ENCODE data around the gene UGP2.

Gene UGP2

GRCh38 chr2:63866009-63866709, 24.5 kb downstream of the UGP2 start:
- ChIA-PET CTCF (interaction anchor here (0.9 to 4.0 kb wide), 2 partner anchors 9 to 167 kb away, joined by 3 to 15 read pairs; no protein-coding TSS in a partner anchor), POLR2A (interaction anchor here (1.1 kb wide), 1 partner anchor 21 kb away, joined by 3 read pairs; no protein-coding TSS in a partner anchor)
- Histone ChIP-seq H3K27ac (ENCODE audit: extremely low read depth, low read depth, low read length) (no peak overlapping the region), H3K4me1 (ENCODE audit: control insufficient read depth, insufficient read depth, low read length) (no peaks in the 10 kb centered on the region), H3K36me3 (ENCODE audit: control insufficient read depth in 2 of 2, insufficient read depth in 1 of 2, low read length in 2 of 2) (peaks cover 9 to 27% of the 10 kb centered on the region in 2 experiments; a peak in 2 of 3 replicates), H3K9me3 (ENCODE audit: control insufficient read depth, insufficient read depth, low read depth, low read length) (no peaks in the 10 kb centered on the region), H3K4me3 (ENCODE audit: low read depth, low read length) (no peak overlapping the region)
- TF ChIP-seq ZNF529 (tag by site-specific recombination; IDR thresholded peaks at IDR 0.05; ENCODE audit: insufficient replicate concordance), result no peak
- TF ChIP-seq MZF1 (tag by site-specific recombination; IDR thresholded peaks at IDR 0.05; ENCODE audit: borderline replicate concordance), result no peak
- TF ChIP-seq, protein P1, sequence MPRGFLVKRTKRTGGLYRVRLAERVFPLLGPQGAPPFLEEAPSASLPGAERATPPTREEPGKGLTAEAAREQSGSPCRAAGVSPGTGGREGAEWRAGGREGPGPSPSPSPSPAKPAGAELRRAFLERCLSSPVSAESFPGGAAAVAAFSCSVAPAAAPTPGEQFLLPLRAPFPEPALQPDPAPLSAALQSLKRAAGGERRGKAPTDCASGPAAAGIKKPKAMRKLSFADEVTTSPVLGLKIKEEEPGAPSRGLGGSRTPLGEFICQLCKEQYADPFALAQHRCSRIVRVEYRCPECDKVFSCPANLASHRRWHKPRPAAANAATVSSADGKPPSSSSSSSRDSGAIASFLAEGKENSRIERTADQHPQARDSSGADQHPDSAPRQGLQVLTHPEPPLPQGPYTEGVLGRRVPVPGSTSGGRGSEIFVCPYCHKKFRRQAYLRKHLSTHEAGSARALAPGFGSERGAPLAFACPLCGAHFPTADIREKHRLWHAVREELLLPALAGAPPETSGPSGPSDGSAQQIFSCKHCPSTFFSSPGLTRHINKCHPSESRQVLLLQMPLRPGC (tag by site-specific recombination; IDR thresholded peaks at IDR 0.05), result no peak
- TF ChIP-seq ZBTB7A (tag by site-specific recombination; IDR thresholded peaks at IDR 0.05; ENCODE audit: low read depth), result no peak
- no peak for TF ChIP-seq ZNF530 (tag by site-specific recombination; IDR thresholded peaks at IDR 0.05; ENCODE audit: low read depth)
- TF ChIP-seq ZNF433 (tag by site-specific recombination; IDR thresholded peaks at IDR 0.05; ENCODE audit: low read depth), result no peak
- no peak for TF ChIP-seq ZNF626 (tag by site-specific recombination; IDR thresholded peaks at IDR 0.05)
- no peak for TF ChIP-seq ZNF19 (tag by site-specific recombination; IDR thresholded peaks at IDR 0.05; ENCODE audit: low read depth)
- TF ChIP-seq KLF7 (tag by site-specific recombination; IDR thresholded peaks at IDR 0.05; ENCODE audit: borderline replicate concordance), result no peak
- TF ChIP-seq ZNF555 (tag by site-specific recombination; conservative IDR thresholded peaks at IDR 0.05), result no peak
- TF ChIP-seq ZNF521 (tag by site-specific recombination; IDR thresholded peaks at IDR 0.05), result no peak

DNA sequence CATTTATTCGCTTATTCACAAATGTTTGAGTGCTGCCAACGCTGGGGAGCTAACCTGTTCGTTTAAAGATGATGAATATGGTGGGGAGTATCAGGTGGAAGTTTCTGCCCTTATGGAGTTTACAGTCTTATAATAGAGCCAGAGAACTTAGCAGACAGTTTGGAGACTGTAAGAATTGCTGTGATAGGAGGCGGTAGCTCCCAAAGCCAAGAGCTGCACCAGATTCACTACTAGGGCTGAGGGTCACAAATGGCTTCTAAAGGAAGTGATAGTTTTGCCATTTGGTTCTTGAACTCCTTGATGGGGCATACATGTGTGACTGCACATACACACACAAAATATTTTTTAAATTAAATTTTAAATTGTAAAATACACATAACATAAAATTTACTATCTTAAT, 29.0 kb downstream of the UGP2 start:
- ChIA-PET POLR2A (no interaction called here), CTCF (interaction anchor here (0.7 to 2.1 kb wide), 2 partner anchors 9 to 18 kb away, joined by 6 to 8 read pairs; no protein-coding TSS in a partner anchor)
- 0 out of 2 replicates have a peak, but pooled peaks cover 3% of the 10 kb centered on the region for H3K4me1 ChIP-seq (ENCODE audit: control insufficient read depth, insufficient read depth, low read length)
- H3K9me3 ChIP-seq (ENCODE audit: control insufficient read depth, insufficient read depth, low read depth, low read length), result no peaks in the 10 kb centered on the region
- H3K4me3 ChIP-seq (ENCODE audit: low read depth, low read length), result no peak overlapping the region
- H3K27ac ChIP-seq (ENCODE audit: extremely low read depth, low read depth, low read length), result no peak overlapping the region
- TF ChIP-seq ZBTB7A (tag by site-specific recombination; IDR thresholded peaks at IDR 0.05; ENCODE audit: low read depth) (no peak), ZNF660 (tag by site-specific recombination; IDR thresholded peaks at IDR 0.05) (no peak), ZNF837 (tag by site-specific recombination; IDR thresholded peaks at IDR 0.05) (no peak), ZNF157 (tag by site-specific recombination; IDR thresholded peaks at IDR 0.05) (no peak)
- H3K36me3 ChIP-seq (ENCODE audit: control insufficient read depth in 2 of 2, insufficient read depth in 1 of 2, low read length in 2 of 2), result peaks cover 5 to 28% of the 10 kb centered on the region in 2 experiments

- H3K9me3 ChIP-seq (ENCODE audit: control insufficient read depth, insufficient read depth, low read depth, low read length), result no peaks in the 10 kb centered on the region
- H3K27ac ChIP-seq (ENCODE audit: extremely low read depth, low read depth, low read length), result no peak overlapping the region
- TF ChIP-seq PRDM10 (tag by site-specific recombination; IDR thresholded peaks at IDR 0.05) (no peak), ZNF704 (tag by site-specific recombination; IDR thresholded peaks at IDR 0.05) (no peak), ZNF664 (tag by site-specific recombination; IDR thresholded peaks at IDR 0.05) (no peak), MEIS1 (CRISPR knock-in tag; IDR thresholded peaks at IDR 0.05; ENCODE audit: borderline replicate concordance) (no peak), ZNF677 (tag by site-specific recombination; IDR thresholded peaks at IDR 0.05) (no peak)
- TF ChIP-seq, protein P2, sequence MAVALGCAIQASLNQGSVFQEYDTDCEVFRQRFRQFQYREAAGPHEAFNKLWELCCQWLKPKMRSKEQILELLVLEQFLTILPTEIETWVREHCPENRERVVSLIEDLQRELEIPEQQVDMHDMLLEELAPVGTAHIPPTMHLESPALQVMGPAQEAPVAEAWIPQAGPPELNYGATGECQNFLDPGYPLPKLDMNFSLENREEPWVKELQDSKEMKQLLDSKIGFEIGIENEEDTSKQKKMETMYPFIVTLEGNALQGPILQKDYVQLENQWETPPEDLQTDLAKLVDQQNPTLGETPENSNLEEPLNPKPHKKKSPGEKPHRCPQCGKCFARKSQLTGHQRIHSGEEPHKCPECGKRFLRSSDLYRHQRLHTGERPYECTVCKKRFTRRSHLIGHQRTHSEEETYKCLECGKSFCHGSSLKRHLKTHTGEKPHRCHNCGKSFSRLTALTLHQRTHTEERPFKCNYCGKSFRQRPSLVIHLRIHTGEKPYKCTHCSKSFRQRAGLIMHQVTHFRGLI (tag by site-specific recombination; IDR thresholded peaks at IDR 0.05), result no peak
- TF ChIP-seq, protein P3, sequence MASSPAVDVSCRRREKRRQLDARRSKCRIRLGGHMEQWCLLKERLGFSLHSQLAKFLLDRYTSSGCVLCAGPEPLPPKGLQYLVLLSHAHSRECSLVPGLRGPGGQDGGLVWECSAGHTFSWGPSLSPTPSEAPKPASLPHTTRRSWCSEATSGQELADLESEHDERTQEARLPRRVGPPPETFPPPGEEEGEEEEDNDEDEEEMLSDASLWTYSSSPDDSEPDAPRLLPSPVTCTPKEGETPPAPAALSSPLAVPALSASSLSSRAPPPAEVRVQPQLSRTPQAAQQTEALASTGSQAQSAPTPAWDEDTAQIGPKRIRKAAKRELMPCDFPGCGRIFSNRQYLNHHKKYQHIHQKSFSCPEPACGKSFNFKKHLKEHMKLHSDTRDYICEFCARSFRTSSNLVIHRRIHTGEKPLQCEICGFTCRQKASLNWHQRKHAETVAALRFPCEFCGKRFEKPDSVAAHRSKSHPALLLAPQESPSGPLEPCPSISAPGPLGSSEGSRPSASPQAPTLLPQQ (tag by site-specific recombination; IDR thresholded peaks at IDR 0.05), result no peak
- ChIA-PET CTCF (interaction anchor here (1.0 kb wide), 1 partner anchor 180 kb away, joined by 5 read pairs; no protein-coding TSS in a partner anchor), POLR2A (no interaction called here)
- peaks cover 5 to 23% of the 10 kb centered on the region in 2 experiments for H3K36me3 ChIP-seq (ENCODE audit: control insufficient read depth in 2 of 2, insufficient read depth in 1 of 2, low read length in 2 of 2)
- no peak overlapping the region for H3K4me3 ChIP-seq (ENCODE audit: low read depth, low read length)
- 0 out of 2 replicates have a peak, but pooled peaks cover 3% of the 10 kb centered on the region for H3K4me1 ChIP-seq (ENCODE audit: control insufficient read depth, insufficient read depth, low read length)
Observed at GRCh38 chr2:63871864-63872263, 30.2 kb downstream of the UGP2 start.
